ENCODE data around the gene DRD2. TPM values are rescaled to one million over a fixed set of nuclear protein-coding genes. Genes with fewer than 3 reads are reported as not detected.

DRD2 gene
- total RNA-seq, 2 experiments from 2014 or later = not detected

DNA sequence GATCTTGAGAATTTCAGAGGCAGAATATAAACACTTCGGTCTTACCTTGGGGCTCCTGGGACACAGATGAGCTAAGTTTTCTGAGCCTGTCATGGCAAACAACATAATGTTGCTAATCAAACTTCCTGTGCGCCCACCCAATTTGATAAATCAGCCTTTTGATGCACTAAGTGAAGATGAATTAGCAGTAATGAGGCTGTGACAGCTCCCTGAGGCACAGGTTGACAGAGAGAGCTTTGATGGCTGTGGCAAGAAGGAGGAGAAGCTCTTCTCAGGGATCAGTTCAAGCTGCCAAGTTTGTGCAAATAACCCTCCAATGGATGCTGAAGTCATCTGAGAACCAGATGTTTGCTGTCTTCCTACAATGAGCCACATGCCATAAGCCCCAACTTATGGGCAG lies 34.4 kb downstream of the DRD2 start:
- no peaks in the 10 kb centered on the region for H3K79me2 ChIP-seq (ENCODE audit: insufficient read depth, low read depth, low read length)
- no TSS peak for BruUV-seq (replicated peaks)
- H4K20me1 ChIP-seq (ENCODE audit: insufficient read depth, low read length) = no peaks in the 10 kb centered on the region
- no peak overlapping the region for H3K27ac ChIP-seq (ENCODE audit: low read depth, low read length, poor library complexity, severe bottlenecking)
- no peak overlapping the region for H3K4me3 ChIP-seq (ENCODE audit: low read depth, low read length, poor library complexity, severe bottlenecking)
- H2AFZ ChIP-seq (ENCODE audit: low read length) = no peak overlapping the region
- intact Hi-C loops (cut with micrococcal nuclease; ENCODE audit: unreplicated experiment) = no loop called here
- no peaks in the 10 kb centered on the region for H3K9me2 ChIP-seq (ENCODE audit: insufficient read depth, low read length)
- no peak for DNase-seq (ENCODE audit: low spot score)
- no peak for TF ChIP-seq EZH2phosphoT487 (IDR thresholded peaks at IDR 0.05; ENCODE audit: borderline replicate concordance, low read depth, low read length)
- TF ChIP-seq, protein P1, sequence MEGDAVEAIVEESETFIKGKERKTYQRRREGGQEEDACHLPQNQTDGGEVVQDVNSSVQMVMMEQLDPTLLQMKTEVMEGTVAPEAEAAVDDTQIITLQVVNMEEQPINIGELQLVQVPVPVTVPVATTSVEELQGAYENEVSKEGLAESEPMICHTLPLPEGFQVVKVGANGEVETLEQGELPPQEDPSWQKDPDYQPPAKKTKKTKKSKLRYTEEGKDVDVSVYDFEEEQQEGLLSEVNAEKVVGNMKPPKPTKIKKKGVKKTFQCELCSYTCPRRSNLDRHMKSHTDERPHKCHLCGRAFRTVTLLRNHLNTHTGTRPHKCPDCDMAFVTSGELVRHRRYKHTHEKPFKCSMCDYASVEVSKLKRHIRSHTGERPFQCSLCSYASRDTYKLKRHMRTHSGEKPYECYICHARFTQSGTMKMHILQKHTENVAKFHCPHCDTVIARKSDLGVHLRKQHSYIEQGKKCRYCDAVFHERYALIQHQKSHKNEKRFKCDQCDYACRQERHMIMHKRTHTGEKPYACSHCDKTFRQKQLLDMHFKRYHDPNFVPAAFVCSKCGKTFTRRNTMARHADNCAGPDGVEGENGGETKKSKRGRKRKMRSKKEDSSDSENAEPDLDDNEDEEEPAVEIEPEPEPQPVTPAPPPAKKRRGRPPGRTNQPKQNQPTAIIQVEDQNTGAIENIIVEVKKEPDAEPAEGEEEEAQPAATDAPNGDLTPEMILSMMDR (conservative IDR thresholded peaks at IDR 0.05; ENCODE audit: low read length) = no peak
- no peak overlapping the region for H3K4me2 ChIP-seq (ENCODE audit: low read length)
- no peaks in the 10 kb centered on the region for H3K4me1 ChIP-seq (ENCODE audit: insufficient read depth, low read length, poor library complexity, severe bottlenecking)
- H3K36me3 ChIP-seq (ENCODE audit: insufficient read depth, low read length) = no peaks in the 10 kb centered on the region
- H3K9me3 ChIP-seq (ENCODE audit: low read length) = no peaks in the 10 kb centered on the region
- POLR2A ChIA-PET = interaction anchor here (0.8 kb wide), 1 partner anchor 18 kb away, joined by 3 read pairs; no protein-coding TSS in a partner anchor
- CTCF ChIA-PET (ENCODE audit: unreplicated experiment) = no interaction called here

DNA sequence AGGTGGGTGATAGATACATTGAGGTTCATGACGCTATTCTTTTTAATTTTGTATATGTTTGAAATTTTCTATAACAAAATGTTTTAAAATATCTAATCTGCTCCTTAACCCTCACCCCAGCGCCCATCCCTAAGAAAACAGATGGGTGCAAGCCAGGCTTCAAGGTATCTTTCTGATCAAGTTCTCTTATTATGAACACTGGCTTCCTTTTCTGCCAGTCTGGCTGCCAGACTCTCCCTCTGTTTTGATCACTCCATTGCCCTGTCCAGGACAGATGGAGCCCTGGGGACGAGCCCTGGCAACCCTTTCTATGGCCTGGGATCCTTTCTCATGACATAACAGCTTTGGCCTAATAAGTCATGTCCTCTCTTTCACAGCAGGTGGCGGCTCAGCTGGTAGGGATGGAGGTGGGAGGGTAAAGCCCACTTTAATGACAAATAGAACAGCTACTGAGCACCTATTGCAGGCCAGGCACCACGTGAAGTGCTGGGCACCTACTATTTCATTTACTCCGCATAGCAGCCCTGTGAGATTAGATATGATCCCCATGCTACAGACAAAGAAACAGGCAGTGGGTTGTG lies 38.4 kb downstream of the DRD2 start:
- intact Hi-C loops (cut with micrococcal nuclease; ENCODE audit: unreplicated experiment) = no loop called here
- Histone ChIP-seq H3K4me3 (ENCODE audit: low read depth, low read length, poor library complexity, severe bottlenecking) (no peak overlapping the region), H3K79me2 (ENCODE audit: insufficient read depth, low read depth, low read length) (no peaks in the 10 kb centered on the region), H3K9me3 (ENCODE audit: low read length) (no peaks in the 10 kb centered on the region), H3K9me2 (ENCODE audit: insufficient read depth, low read length) (no peaks in the 10 kb centered on the region), H3K27ac (ENCODE audit: low read depth, low read length, poor library complexity, severe bottlenecking) (no peak overlapping the region), H2AFZ (ENCODE audit: low read length) (no peak overlapping the region), H3K4me1 (ENCODE audit: insufficient read depth, low read length, poor library complexity, severe bottlenecking) (no peaks in the 10 kb centered on the region), H4K20me1 (ENCODE audit: insufficient read depth, low read length) (no peaks in the 10 kb centered on the region), H3K36me3 (ENCODE audit: insufficient read depth, low read length) (no peaks in the 10 kb centered on the region), H3K4me2 (ENCODE audit: low read length) (no peak overlapping the region)
- no peak for DNase-seq (ENCODE audit: low spot score)
- ChIA-PET CTCF (ENCODE audit: unreplicated experiment) (no interaction called here), POLR2A (no interaction called here)
- no TSS peak for BruUV-seq (replicated peaks)
- TF ChIP-seq, protein P1 (conservative IDR thresholded peaks at IDR 0.05; ENCODE audit: low read length) = no peak
- no peak for TF ChIP-seq EZH2phosphoT487 (IDR thresholded peaks at IDR 0.05; ENCODE audit: borderline replicate concordance, low read depth, low read length)

DNA sequence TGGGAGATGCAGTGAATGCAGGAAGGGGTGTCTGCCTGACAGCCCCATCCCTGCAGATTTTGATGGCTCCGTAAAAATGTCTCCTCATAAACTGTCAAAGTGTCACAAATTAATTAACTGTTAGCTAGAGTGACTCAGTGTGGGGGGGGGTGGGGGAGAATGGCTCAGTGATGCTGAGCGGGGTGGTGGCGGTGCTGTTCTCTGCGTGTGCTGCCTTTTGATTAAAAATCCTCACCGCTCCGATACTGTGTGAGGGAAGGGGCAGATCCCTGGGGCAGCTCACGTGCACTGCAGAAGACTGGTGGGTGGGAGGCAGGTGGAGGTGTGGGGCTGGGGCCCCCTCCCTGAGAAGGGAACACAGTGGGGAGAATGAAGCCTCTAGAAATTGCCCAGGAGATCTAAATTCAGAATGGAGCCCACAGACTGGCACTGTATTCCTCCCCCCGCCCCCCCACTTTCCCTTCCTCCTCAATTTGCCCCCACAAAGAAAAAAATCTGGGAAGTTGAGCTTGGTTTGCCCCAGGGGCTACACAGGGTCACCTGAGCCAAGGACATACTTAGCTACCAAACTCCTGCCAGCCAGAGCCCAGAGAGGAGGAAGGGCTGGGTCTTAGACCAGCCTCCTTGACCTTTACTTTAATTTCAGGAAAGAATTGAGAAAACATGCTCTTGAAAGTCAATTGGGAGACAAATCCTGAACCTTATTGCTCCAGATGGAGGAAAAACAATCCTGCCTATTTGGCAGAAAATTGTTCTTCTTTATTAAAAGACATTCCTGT lies 39.8 kb downstream of the DRD2 start:
- POLR2A ChIA-PET = interaction anchor here (0.6 kb wide), 2 partner anchors 22 to 1807 kb away, joined by 3 to 6 read pairs; no protein-coding TSS in a partner anchor
- Histone ChIP-seq H3K27ac (ENCODE audit: low read depth, low read length, poor library complexity, severe bottlenecking) (no peak overlapping the region), H3K4me2 (ENCODE audit: low read length) (no peak overlapping the region), H3K9me3 (ENCODE audit: low read length) (no peaks in the 10 kb centered on the region), H4K20me1 (ENCODE audit: insufficient read depth, low read length) (no peaks in the 10 kb centered on the region), H3K4me1 (ENCODE audit: insufficient read depth, low read length, poor library complexity, severe bottlenecking) (no peaks in the 10 kb centered on the region), H2AFZ (ENCODE audit: low read length) (no peak overlapping the region), H3K79me2 (ENCODE audit: insufficient read depth, low read depth, low read length) (no peaks in the 10 kb centered on the region), H3K36me3 (ENCODE audit: insufficient read depth, low read length) (no peaks in the 10 kb centered on the region), H3K4me3 (ENCODE audit: low read depth, low read length, poor library complexity, severe bottlenecking) (no peak overlapping the region), H3K9me2 (ENCODE audit: insufficient read depth, low read length) (no peaks in the 10 kb centered on the region)
- no peak for DNase-seq (ENCODE audit: low spot score)
- intact Hi-C loops (cut with micrococcal nuclease; ENCODE audit: unreplicated experiment) = no loop called here
- TF ChIP-seq EZH2phosphoT487 (IDR thresholded peaks at IDR 0.05; ENCODE audit: borderline replicate concordance, low read depth, low read length) = no peak
- TF ChIP-seq, protein P1 (conservative IDR thresholded peaks at IDR 0.05; ENCODE audit: low read length) = no peak
- CTCF ChIA-PET (ENCODE audit: unreplicated experiment) = interaction anchor here (0.6 kb wide), 1 partner anchor 31 kb away, joined by 12 read pairs; no protein-coding TSS in a partner anchor
- BruUV-seq (replicated peaks) = no TSS peak

Measured in OCI-LY7 (cell line).